G401.6 (cell line): ENCODE measurements around the gene KIF26B.

ENCODE experiments used
- FAIRE-seq: peaks from 2 replicates; lab custom pipeline; 2012; peaks lifted over from hg19 to GRCh38; lab: Jason Lieb, UNC

Gene KIF26B

DNA sequence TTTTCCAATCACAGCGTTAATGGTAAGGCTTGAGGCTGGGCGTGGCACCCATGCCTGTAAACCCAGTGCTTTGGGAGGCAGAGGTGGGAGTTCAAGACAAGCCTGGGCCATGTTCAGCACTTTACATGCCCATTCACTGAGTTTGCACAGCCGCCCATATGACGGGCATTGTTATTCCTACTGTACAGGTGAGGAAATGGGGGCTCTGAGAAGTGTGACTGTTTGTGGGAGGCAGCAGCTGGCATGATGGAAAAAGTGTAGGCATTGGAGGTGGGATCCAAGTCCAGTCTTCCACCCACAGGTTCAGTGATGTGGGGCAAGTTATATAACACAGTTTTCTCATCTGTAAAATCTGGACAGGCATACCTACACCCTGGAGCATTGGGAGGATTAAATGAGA is 445.9 kb downstream of the KIF26B start:
- no peak for FAIRE-seq

- FAIRE-seq = no peak
Observed at GRCh38 chr1:245603311-245603865, 448.6 kb downstream of the KIF26B start.

DNA sequence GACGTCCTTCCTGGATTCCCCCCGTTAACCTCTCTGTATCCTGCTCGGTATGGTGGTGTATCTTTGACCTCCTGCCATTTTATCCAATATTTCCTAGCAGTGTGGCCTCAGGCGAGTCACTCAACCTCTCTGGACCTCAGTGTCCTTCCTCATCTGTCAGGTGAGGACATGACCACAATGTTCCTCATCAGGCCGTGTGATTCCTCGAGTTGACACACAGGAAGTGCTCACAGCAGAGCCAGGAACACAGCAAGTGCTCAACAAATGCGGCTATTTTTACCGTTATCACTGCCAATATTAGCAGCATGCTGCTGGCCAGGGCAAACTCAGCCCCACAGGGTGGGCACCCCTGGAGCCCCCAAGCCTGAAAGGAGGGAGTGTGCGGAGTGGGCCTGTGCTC is 450.2 kb downstream of the KIF26B start:
- no peak for FAIRE-seq

DNA sequence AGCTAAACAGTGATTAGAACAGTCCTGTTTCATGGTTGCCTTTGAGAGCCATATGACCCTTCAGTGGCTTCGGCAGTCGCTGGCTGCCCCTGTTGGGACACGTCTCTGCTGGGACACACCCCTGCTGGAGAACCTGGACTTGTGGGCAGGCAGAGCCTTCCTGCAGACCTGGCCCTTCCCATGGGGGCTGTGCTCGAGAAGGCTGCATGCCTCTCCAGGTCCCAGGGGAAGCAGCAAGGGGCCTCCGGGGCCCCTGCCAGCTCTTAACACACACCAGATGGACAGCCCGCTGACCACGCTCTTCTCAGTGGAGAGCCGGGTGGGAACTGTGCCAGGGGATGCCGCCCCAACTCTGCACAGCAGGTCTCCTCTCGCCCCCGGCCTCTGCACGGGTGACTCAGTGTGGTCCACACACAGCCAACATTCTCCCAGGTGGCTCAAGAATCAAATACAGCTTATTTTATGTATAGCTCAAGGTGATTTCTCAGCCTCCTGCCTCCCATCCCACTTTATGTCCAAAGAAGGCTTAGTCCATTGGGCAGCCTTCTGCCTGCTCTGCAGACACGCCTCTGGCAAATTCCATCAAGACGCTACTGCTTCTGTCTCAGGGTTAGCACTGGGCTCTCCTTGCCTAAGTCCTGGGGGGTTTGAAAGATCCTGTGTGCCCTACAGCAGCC is 450.8 kb downstream of the KIF26B start:
- FAIRE-seq = no peak

GRCh38 chr1:245606157-245606725 is 451.5 kb downstream of the KIF26B start:
- no peak for FAIRE-seq

DNA sequence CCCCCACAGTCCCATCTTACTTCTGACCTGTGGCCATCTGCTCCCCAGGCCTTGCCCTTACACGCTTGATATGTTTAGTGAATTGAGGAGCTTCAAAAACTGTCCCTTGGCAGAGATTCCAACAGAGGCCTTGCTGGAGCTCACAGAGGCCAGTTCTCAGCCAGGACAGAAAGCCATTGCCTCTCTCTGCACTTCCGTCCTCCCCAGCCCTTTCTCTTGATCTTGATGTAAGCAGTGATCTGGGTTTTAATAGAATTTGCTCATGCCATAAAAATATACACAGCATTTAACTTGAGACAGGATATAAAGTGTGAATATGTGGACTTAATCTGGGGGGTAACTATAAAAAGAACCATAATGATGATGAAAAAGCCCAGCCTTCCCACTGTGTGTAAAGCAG is 453.5 kb downstream of the KIF26B start:
- FAIRE-seq = no peak

GRCh38 chr1:245609354-245610150 is 454.8 kb downstream of the KIF26B start:
- FAIRE-seq = no peak

- no peak for FAIRE-seq
Observed at GRCh38 chr1:245611251-245611650, 456.5 kb downstream of the KIF26B start.

DNA sequence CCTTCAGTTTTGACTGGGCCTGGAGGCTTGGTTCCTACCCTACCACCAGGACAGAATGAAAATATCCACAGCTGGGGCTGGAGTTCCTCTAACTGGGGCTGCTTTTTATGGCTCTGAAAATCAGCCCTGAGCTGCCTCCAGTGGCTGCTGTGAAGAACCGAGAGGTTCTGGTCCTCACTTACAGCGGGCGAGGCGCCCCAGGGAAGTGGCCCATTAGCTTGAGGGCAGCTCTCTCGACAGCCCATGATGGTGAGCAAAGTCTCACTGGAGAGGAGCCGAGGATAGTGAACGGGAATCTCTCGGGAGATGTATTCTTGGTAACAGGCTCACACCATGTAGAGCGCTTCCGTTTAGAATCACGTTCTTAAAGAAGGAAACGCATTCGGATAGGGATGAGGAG is 459.7 kb downstream of the KIF26B start:
- no peak for FAIRE-seq

DNA sequence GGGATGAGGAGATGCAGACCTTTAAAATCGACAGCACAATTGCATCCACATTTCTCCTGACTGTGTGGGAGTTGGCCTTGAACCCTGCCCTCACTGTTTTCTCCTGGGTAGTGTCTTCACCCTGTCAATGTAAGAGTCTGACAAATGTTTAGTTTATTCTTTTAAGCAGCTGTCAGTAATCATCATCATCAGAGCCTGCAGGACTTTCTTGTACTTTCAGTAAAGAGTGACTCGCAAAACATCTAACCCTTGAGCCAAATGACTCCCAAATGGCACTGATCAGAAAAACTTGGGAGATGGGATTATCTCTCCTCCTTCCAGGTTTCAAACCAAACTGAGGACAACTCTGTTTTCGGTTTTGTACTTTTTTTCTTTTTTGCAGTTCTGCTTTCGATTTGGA is 460.2 kb downstream of the KIF26B start:
- FAIRE-seq = no peak

- no peak for FAIRE-seq
Observed at GRCh38 chr1:245621589-245621988, 466.8 kb downstream of the KIF26B start.

DNA sequence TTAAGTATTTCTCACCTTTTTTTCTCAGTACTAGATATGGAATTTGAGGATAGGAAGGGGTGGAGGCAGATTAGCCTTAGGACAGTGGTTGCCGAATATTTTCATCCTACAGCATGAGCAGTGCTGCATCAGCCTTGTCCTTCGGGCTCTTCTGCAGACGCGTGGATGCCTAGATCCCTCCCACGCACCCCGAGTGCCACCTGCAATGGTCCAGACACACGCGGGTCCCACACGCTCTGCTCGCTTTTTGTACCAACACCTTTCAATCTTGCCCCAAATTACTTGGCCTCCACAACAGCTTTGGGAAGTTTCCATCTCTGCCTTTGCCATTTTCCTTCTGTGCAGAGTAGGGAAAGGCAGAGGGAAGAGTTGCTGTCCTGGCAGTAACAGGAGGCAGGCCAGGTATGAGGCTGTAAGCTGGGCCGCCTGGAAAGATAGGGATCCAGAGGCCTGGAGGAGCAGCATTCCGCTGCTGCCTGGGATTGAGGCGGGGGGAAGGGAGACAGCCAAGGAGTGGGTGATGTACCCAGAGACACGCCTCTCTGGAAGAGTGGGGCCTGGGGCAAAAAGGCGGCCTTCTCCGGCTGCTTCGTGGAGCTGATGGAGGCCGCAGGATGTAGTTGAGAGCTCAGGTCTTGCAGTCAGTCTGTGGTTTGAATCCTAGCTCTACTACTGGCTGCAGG is 467.7 kb downstream of the KIF26B start:
- FAIRE-seq = no peak

- FAIRE-seq = no peak
Observed at GRCh38 chr1:245641384-245641783, 486.6 kb downstream of the KIF26B start.

DNA sequence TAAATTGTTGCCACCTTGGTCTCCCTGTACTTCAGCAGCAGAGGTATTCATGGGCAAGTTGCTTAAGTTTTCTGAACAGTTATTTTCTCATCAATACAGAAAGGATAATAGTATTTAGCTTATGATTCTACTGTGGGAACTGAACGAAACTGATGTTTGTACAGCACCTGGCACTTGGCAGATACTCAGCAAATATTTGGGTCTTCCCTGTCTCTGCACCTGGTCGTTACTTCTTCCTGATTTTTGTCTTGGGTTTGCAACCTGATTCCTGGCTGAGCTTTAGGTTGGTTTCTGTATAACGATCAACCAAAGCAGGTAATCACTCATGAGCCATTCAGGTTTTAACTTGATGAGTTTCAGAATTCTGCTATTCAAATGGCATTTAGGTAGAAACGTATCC is 490.6 kb downstream of the KIF26B start:
- no peak for FAIRE-seq

GRCh38 chr1:245645894-245646293 is 491.1 kb downstream of the KIF26B start:
- FAIRE-seq = no peak

DNA sequence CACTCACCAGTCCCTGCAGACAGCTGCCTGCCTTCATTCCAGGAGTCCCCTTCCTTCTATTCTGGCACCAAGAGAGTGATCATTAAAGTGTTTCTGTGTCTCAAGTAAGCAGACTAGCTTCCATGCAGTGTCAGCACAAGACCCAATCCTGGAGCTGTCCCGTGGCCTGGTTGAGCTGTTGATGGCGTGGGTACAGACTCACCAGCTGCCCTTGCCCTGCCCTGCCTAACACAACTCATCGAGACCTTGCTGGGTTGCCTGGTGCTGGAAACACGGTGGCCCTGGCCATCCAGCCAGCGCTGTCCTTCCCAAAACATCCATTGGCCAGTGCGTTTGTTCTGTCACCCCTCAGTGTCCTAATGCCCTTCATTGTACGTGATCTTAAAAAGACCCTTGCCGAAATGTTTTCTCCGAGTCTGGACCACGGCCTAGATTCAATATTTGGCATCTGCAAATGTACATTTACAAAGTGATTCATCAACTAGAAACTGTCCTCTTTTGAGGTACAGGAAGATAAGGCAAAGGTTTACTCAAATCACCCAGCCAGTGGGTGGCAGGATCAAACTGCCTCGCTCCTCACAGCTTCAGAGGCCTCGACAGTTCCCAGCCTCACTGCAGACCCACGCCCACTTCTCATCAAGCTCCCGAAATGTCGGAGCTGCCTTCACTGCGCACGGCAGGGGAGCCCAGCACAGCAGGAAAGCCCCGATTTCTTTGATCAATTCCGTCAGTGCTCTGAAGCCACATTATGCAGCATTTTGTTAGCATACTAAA is 494.2 kb downstream of the KIF26B start:
- FAIRE-seq = no peak

- no peak for FAIRE-seq
Observed at GRCh38 chr1:245649666-245650065, 494.9 kb downstream of the KIF26B start.

DNA sequence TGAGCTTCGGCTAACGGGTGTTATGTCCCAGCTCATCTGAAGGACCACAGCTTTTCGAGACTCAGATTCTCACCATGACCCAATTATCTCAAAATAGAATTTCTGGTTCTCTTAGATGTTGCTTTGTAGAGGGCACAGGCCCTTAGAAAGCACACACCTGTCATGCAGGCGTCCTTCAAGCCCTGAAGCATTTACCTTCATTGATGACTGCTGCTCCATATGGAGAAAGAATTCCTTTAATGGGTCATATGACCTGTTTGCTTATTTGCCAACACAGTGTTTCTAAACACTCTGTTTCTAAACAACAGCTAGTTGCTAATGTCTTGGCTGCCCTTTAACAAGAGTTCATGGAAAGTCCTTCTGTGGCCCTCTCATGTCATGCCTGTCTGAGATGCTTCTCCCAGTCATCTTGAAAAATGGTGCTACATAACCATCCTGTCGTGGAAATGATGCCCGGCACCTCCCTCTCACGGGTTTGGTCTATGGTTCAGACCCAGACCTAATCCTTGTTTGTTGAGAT is 495.7 kb downstream of the KIF26B start:
- no peak for FAIRE-seq

DNA sequence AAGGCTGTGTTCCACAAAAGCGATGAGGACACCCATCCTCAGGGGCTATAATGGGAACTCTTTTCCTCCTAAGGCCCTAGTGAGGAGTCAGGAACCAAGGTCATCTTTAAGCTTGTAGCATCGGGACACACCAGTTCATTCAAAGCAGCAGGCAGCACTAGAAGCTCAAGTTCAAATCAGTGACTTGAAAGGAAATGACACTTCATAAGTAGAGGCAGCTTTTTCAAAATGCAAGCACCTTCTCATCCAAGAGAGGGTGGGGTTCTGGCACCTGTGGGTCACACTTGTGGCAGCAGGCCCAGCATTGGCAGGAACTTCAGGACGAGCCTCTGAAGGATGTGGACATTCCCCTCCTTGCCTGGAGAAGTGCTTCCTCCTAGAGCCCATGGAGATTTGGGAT is 496.3 kb downstream of the KIF26B start:
- FAIRE-seq = no peak

DNA sequence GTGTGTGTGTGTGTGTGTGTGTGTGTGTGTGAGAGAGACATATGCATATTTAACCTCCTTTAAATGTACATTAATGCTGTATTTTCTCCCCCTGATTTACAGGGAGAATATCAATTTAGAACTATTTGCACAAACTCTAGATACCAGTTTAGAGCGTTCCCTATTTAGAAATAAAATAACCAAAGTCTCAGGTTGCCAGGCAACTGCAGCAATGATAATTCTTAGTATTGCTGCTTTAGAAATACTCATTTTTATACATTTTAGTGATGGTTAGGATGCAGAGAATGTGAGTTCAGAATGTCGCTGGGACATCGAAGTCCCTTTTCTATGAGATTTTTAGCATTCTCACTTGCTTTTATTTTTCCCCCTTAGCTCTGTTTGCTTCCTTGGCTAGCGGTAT is 497.3 kb downstream of the KIF26B start:
- FAIRE-seq = no peak

- no peak for FAIRE-seq
Observed at GRCh38 chr1:245652660-245653427, 498.1 kb downstream of the KIF26B start.
